Brain microvascular endothelial cell (primary cell): Measurements from ENCODE around the gene STAU1.

ENCODE experiments used
- DNase-seq: peaks from one replicate; pipeline ENCODE4 v3.0.0-alpha.2; 2020
- H3K27ac ChIP-seq: fragments of 250-450 bp; sonication (Bioruptor Pico); 2 replicates; pipeline ENCODE4 v1.5.1; 2020; ENCODE audit warnings: mild to moderate bottlenecking, moderate library complexity
- H3K27me3 ChIP-seq: fragments of 250-450 bp; sonication (Bioruptor Pico); replicated peaks from 2 replicates; pipeline ENCODE4 v1.5.1; 2020; ENCODE audit warnings: mild to moderate bottlenecking
- H3K36me3 ChIP-seq: fragments of 250-450 bp; sonication (Bioruptor Pico); replicated peaks from 2 replicates; pipeline ENCODE4 v1.5.1; 2020; ENCODE audit warnings: mild to moderate bottlenecking
- H3K4me3 ChIP-seq: 2 replicates; pipeline ENCODE4 v1.5.1; 2011; ENCODE audit warnings: low read depth, mild to moderate bottlenecking, control low read depth, low read length, moderate library complexity
- CTCF ChIP-seq: IDR thresholded peaks from 2 replicates; pipeline ENCODE4 v1.5.1; 2011; ENCODE audit warnings: low read depth, mild to moderate bottlenecking, moderate library complexity, low read length, control low read depth, inconsistent platforms; ENCODE audit errors: missing control alignments
- in situ Hi-C: cut with HindIII; loops from 2 replicates; pipeline ENCODE4 v1.10.0; 2017; ENCODE audit warnings: low sequenced_read_pairs, low pct_ligation_motif_present

The STAU1 gene

DNA sequence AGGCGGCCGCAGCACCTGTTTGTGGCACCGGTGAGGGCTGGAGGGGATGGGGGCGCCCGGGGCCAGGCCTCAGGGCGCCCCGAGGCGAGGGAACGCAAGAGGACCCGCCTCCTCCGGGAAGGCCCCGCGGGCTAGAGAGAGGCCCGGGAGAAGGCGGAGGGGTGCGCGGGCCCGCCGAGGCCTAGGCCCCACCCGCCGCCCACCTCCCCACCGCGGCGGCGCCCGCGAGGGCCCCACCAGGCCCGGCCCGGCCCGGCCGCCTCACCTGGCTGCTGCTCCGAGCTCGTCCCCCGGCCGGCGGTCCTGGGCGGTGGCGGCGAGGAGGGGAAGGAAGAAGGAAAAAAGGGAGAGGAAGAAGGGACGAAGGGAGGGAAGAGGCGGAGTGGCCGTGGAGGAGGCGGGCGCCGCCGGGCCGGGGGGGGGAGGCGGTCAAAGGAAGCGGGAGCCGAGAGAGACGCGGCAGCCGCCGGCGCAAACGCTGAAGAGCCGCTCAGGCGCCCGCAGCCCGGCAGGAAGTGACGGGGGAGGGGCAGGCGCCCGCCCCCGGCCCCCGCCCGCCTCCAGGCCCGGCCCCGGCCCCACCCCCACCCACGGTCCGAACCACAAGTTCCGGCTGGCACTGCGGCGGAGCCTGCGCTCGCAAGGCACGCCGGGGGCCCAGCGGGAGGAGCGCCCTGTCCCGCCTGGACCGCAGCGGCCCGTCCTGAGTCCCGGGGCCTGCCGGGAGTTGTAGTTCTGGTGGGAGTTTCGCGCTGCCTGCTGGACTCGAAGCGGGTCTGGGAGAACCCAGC lies at the start of gene STAU1:
TSS of gene STAU1 (minus strand) at position 484 of the 791 bp plus-strand sequence. CDS start 22,133 bp downstream, outside the sequence.
- peak; percentile 88 for DNase-seq
- no peaks in the 10 kb centered on the region for H3K36me3 ChIP-seq
- peak within 1 kb of the TSS; percentile 74 for H3K4me3 ChIP-seq
- H3K27me3 ChIP-seq = no peaks in the 10 kb centered on the region
- no peak for TF ChIP-seq CTCF
- peak within 1 kb of the TSS; percentile 60 for H3K27ac ChIP-seq
- in situ Hi-C loops = no loop called here

DNA sequence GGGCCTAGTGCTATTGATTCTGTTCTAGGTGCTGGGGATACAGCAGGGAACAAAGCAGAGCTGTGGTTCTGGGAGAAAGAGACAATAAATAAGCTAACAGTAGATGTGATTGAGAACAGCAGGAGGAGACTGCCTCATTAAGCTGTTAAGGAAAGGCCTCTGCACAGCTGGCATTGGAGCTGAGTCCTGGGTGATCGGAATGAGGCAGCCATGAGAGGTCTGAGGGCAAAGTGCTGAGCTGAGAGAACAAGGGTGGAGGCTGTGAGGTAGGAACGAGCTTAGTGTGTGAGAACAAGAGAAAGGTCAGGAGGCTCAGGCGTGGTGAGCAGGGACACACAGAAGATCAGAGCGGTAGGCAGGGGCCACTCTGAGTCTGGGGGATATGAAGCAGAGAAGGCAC lies 49.4 kb upstream of the STAU1 start:
- in situ Hi-C loops = no loop called here
- Histone ChIP-seq H3K4me3 (no peak overlapping the region), H3K27me3 (no peaks in the 10 kb centered on the region), H3K36me3 (peaks cover 72% of the 10 kb centered on the region), H3K27ac (no peak overlapping the region)
- no peak for DNase-seq
- TF ChIP-seq CTCF = no peak

- Histone ChIP-seq H3K4me3 (no peak overlapping the region), H3K27me3 (no peaks in the 10 kb centered on the region), H3K36me3 (peaks cover 71% of the 10 kb centered on the region), H3K27ac (no peak overlapping the region)
- in situ Hi-C loops = no loop called here
- DNase-seq = no peak
- no peak for TF ChIP-seq CTCF
These were observed 48.2 kb upstream of the STAU1 start for GRCh38 chr20:49236301-49236700.

GRCh38 chr20:49234831-49235230 lies 46.7 kb upstream of the STAU1 start:
- no peak for DNase-seq
- no peak overlapping the region for H3K4me3 ChIP-seq
- no peak overlapping the region for H3K27ac ChIP-seq
- TF ChIP-seq CTCF = no peak
- in situ Hi-C loops = no loop called here
- H3K36me3 ChIP-seq = peaks cover 77% of the 10 kb centered on the region
- no peaks in the 10 kb centered on the region for H3K27me3 ChIP-seq

DNA sequence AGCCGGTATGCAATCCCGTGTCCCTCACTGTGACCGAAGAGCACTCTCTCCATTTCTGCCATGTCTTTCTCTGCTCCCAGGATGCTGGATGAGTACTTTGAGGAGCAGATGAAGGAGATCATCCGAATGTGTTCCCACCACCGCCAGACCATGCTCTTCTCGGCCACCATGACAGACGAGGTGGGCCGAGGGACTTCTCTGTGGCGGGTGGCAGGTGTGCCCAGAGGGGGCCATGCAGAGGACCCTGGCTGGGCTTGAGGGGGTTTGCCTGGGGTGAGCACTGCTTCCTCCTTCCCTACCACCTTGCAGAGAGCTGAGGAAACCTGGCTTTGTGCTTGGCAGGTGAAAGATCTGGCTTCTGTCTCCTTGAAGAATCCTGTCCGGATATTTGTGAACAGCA lies 45.1 kb upstream of the STAU1 start:
- in situ Hi-C loops = no loop called here
- Histone ChIP-seq H3K27me3 (no peaks in the 10 kb centered on the region), H3K4me3 (no peak overlapping the region), H3K27ac (no peak overlapping the region), H3K36me3 (peaks cover 75% of the 10 kb centered on the region)
- no peak for DNase-seq
- no peak for TF ChIP-seq CTCF

GRCh38 chr20:49231471-49231870 lies 43.3 kb upstream of the STAU1 start:
- in situ Hi-C loops = no loop called here
- Histone ChIP-seq H3K27me3 (no peaks in the 10 kb centered on the region), H3K4me3 (no peak overlapping the region), H3K36me3 (peaks cover 70% of the 10 kb centered on the region), H3K27ac (no peak overlapping the region)
- no peak for TF ChIP-seq CTCF
- no peak for DNase-seq
